NAMALWA (cell line): ENCODE data around the gene SHISA6.
A peak's percentile ranks its signal among the peaks of the same experiment; 100 is the strongest.
"Not testable (repeated sequence)": the region's sequence is repeated elsewhere in the genome, so short reads cannot be mapped to it uniquely, and the experiment has no call there.

Experiments
- DNase-seq: peaks from one replicate; pipeline ENCODE4 v3.0.0-alpha.2; 2015; ENCODE audit warnings: low spot score

SHISA6 gene

GRCh38 chr17:11267999-11268575, 27.1 kb downstream of the SHISA6 start:
- no peak for DNase-seq

GRCh38 chr17:11269210-11269609, 28.2 kb downstream of the SHISA6 start:
- no peak for DNase-seq

GRCh38 chr17:11272191-11272590, 31.2 kb downstream of the SHISA6 start:
- DNase-seq: no peak

- no peak for DNase-seq
Measured at GRCh38 chr17:11273596-11273995, 32.6 kb downstream of the SHISA6 start.

GRCh38 chr17:11274106-11274505, 33.1 kb downstream of the SHISA6 start:
- no peak for DNase-seq

GRCh38 chr17:11276486-11276885, 35.5 kb downstream of the SHISA6 start:
- no peak for DNase-seq

- DNase-seq: no peak
Measured at GRCh38 chr17:11278186-11278991, 37.4 kb downstream of the SHISA6 start.

GRCh38 chr17:11278992-11279270, 37.9 kb downstream of the SHISA6 start:
- no peak for DNase-seq

- DNase-seq: no peak
Measured at GRCh38 chr17:11279776-11280344, 38.8 kb downstream of the SHISA6 start.

- no peak for DNase-seq
Measured at GRCh38 chr17:11282586-11282985, 41.6 kb downstream of the SHISA6 start.

GRCh38 chr17:11284811-11285210, 43.8 kb downstream of the SHISA6 start:
- no peak for DNase-seq

GRCh38 chr17:11285946-11286345, 44.9 kb downstream of the SHISA6 start:
- DNase-seq: no peak

GRCh38 chr17:11287791-11288190, 46.8 kb downstream of the SHISA6 start:
- DNase-seq: no peak

- no peak for DNase-seq
Measured at GRCh38 chr17:11290814-11291213, 49.8 kb downstream of the SHISA6 start.

GRCh38 chr17:11292491-11292890, 51.5 kb downstream of the SHISA6 start:
- DNase-seq: no peak

- DNase-seq: no peak
Measured at GRCh38 chr17:11293480-11293879, 52.5 kb downstream of the SHISA6 start.

- no peak for DNase-seq
Measured at GRCh38 chr17:11294826-11295225, 53.8 kb downstream of the SHISA6 start.

- peak; percentile 26 for DNase-seq
Measured at GRCh38 chr17:11296994-11297393, 56.0 kb downstream of the SHISA6 start.

- DNase-seq: no peak
Measured at GRCh38 chr17:11298401-11298800, 57.4 kb downstream of the SHISA6 start.

- DNase-seq: no peak
Measured at GRCh38 chr17:11300201-11300600, 59.2 kb downstream of the SHISA6 start.

- no peak for DNase-seq
Measured at GRCh38 chr17:11300738-11301137, 59.7 kb downstream of the SHISA6 start.

- DNase-seq: not testable (repeated sequence)
Measured at GRCh38 chr17:11301874-11302273, 60.9 kb downstream of the SHISA6 start.

- no peak for DNase-seq
Measured at GRCh38 chr17:11302401-11303186, 61.6 kb downstream of the SHISA6 start.
